ENCODE measurements around the gene SLC27A1.

GRCh38 chr19:17451820-17452219 is 18.5 kb upstream of the SLC27A1 start:
- TF ChIP-seq ZFP37 (tag by site-specific recombination; IDR thresholded peaks at IDR 0.05): no peak
- no peak for TF ChIP-seq ZNF146 (tag by site-specific recombination; IDR thresholded peaks at IDR 0.05)
- TF ChIP-seq ZNF768 (tag by site-specific recombination; IDR thresholded peaks at IDR 0.05): peak; percentile 80
- TF ChIP-seq ZNF837 (tag by site-specific recombination; IDR thresholded peaks at IDR 0.05): no peak
- no peak for TF ChIP-seq ZNF239 (tag by site-specific recombination; IDR thresholded peaks at IDR 0.05)
- TF ChIP-seq, protein P1, sequence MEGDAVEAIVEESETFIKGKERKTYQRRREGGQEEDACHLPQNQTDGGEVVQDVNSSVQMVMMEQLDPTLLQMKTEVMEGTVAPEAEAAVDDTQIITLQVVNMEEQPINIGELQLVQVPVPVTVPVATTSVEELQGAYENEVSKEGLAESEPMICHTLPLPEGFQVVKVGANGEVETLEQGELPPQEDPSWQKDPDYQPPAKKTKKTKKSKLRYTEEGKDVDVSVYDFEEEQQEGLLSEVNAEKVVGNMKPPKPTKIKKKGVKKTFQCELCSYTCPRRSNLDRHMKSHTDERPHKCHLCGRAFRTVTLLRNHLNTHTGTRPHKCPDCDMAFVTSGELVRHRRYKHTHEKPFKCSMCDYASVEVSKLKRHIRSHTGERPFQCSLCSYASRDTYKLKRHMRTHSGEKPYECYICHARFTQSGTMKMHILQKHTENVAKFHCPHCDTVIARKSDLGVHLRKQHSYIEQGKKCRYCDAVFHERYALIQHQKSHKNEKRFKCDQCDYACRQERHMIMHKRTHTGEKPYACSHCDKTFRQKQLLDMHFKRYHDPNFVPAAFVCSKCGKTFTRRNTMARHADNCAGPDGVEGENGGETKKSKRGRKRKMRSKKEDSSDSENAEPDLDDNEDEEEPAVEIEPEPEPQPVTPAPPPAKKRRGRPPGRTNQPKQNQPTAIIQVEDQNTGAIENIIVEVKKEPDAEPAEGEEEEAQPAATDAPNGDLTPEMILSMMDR (tag by site-specific recombination; IDR thresholded peaks at IDR 0.05): no peak
- TF ChIP-seq ZNF24 (tag by site-specific recombination; IDR thresholded peaks at IDR 0.05): no peak
- no peak for TF ChIP-seq ZNF704 (tag by site-specific recombination; IDR thresholded peaks at IDR 0.05)
- TF ChIP-seq ZNF280D (tag by site-specific recombination; IDR thresholded peaks at IDR 0.05): no peak
- TF ChIP-seq ZNF10 (tag by site-specific recombination; IDR thresholded peaks at IDR 0.05): no peak
